Measurements from ENCODE around the gene FAM149A.

Gene FAM149A

DNA sequence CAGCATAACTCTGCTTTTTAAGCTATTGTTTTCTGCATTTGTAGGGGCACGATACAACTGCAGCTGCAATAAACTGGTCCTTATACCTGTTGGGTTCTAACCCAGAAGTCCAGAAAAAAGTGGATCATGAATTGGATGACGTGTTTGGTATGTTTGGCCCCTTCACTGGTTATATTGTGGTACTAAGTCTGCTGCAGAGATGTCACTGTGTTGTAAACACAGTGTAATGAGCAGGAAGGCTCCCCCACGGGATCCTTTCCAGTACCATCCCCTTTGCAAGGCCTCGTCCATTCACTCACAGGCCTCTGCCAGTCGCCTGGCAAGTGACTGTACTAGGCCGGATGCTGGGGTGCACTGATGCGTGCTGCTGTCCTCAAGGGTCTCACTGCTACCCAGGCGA, 100.7 kb downstream of the FAM149A start:
- no peak for DNase-seq

GRCh38 chr4:186216465-186217024, 112.0 kb downstream of the FAM149A start:
- DNase-seq: no peak

DNA sequence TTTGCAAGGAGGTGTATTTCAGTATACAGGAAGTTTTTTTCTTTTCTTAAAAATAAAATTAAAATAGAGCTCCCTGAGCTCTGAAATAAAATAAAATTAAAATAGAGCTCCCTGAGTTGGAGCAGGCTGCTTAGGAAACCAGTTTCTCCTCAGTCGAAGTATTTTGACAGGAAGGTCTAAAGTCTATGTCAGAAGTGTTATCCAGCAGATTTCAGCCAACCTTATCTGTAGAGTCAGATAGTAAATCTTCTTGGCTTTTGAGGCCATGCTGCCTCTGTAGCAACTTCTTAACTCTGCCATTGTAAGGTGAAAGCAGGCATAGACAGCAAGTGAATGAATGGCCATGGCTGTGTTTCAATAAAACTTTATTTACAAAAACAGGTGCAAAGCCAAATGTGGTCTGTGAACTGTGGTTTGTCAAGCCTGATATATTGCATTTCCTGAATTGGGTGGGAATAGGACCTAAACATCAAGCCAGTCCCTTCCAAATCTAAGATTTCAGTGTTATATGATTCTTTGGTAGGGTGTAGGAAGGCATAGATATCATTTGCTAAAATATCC, 113.3 kb downstream of the FAM149A start:
- no peak for DNase-seq

DNA sequence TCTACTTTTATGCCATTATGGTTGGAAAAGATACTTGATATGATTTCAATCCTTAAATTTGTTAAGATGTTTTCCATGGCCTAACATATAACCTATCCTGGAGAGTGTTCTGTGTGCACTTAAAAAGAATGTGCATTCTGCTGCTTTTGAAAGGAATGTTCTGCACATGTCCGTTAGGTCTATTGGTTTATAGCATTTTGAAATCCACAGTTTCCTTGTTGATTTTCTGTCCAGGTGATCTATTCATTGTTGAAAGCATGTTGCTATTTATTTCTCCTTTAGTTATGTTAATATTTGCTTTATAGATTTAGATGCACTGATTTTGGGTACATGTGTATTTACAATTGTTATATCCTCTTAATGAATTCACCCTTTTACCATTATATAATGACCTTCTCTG, 117.1 kb downstream of the FAM149A start:
- DNase-seq: no peak
